HPDE6-E6E7 (cell line): ENCODE data around the gene CTDSP1.

Experiments
- DNase-seq: peaks from one replicate; pipeline ENCODE4 v3.0.0; 2011; ENCODE audit warnings: missing footprints; ENCODE audit errors: extremely low spot score

Gene CTDSP1

DNA sequence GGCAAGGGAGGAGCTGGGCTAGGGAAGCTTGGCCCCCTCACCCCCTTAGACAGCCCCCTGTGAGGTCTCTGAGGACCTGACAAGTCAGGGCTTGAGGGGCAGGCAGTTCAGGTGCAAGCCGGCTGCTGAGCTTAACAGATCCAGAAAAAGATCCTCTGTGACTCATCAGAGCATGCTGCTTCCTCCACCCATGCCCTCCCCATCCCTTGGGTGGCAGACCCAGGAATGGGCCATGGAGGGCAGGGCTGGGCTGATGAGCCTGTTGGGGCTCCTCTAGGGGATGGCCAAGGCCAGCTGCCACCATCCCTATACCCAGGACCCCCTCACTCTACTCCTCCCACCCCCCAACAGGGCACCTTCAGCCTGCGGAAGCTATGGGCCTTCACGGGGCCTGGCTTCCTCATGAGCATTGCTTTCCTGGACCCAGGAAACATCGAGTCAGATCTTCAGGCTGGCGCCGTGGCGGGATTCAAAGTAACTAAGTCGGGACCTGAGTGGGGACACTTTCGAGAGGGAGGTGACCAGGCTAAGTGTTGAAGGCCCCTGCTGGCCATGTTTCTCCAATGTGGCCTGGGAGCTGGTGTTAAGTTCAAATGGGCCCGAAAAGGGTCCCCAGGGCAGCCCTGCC is 15.7 kb upstream of the CTDSP1 start:
- peak; percentile 73 for DNase-seq

DNA sequence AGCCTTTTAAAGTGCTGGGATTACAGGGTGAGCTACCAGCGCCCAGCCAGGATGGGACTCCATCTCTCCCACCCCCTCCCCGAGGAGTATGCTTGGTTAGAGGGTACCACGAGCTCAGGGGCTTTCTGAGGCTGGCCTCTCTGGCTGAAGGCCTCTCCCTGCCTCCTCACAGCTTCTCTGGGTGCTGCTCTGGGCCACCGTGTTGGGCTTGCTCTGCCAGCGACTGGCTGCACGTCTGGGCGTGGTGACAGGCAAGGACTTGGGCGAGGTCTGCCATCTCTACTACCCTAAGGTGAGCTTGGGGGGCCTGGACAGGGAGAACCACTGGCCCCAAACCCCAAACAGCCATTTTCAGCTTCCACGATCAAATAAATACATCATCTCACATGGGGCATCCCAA is 14.7 kb upstream of the CTDSP1 start:
- DNase-seq: no peak

DNA sequence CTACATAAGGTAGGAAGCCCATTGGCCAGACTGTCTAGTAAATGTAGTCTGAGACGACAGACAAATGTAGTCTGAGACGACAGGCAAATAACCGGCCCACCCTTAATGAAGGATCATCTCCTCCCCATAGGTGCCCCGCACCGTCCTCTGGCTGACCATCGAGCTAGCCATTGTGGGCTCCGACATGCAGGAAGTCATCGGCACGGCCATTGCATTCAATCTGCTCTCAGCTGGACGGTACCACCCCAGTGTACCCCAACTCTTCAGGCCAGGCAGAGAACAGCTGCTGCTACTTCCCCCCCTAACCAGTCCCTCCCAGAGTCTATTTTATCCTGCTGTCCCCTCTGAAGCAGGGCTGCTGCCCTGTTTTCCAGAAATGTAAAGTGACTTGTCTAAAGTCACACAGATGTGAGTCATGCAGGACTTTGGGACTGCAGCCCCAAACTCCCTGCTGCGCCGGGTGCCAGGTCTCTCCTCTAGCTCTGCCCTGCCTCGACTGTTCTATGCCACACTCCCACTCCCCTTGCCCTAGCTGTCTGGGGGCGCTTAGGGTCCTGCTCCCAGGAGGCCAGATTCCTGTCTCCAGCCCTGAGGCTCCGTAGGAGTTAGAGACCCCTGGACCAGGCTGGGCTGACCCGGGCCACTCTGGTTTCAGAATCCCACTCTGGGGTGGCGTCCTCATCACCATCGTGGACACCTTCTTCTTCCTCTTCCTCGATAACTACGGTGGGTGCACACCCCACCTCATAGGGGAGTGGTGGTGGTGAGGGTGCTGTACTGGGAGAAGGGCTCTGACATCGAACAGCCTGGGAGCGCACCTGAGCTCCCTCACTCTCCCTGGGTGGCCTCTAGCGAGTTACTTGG is 12.9 kb upstream of the CTDSP1 start:
- no peak for DNase-seq

DNA sequence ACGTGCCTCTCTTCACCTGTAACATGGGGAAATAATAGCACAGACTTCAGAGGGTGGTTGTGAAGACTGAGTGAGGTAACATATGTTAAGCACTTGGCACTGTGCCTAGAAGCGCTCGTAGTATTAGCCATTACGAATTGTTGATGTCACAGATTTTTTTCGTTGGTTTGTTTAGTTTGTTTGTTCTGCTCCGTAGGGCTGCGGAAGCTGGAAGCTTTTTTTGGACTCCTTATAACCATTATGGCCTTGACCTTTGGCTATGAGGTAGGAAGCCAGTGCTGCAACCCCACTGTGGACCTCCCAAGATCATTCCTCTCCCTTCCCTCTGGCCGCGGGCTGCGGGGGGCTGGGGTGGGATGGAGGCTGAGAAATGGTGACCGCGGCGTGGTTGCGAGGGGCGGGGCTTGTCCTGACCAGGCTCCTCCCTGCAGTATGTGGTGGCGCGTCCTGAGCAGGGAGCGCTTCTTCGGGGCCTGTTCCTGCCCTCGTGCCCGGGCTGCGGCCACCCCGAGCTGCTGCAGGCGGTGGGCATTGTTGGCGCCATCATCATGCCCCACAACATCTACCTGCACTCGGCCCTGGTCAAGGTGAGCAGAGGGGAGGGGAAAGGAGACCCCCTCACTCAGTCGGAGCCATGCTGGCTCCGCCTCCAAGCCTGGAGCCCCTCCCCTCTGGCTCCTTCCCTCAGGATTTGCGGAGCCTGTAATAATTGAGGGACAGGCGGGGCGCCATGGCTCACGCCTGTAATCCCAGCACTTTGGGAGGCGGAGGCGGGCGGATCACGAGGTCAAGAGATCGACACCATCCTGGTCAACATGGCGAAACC is 12.1 kb upstream of the CTDSP1 start:
- DNase-seq: no peak

DNA sequence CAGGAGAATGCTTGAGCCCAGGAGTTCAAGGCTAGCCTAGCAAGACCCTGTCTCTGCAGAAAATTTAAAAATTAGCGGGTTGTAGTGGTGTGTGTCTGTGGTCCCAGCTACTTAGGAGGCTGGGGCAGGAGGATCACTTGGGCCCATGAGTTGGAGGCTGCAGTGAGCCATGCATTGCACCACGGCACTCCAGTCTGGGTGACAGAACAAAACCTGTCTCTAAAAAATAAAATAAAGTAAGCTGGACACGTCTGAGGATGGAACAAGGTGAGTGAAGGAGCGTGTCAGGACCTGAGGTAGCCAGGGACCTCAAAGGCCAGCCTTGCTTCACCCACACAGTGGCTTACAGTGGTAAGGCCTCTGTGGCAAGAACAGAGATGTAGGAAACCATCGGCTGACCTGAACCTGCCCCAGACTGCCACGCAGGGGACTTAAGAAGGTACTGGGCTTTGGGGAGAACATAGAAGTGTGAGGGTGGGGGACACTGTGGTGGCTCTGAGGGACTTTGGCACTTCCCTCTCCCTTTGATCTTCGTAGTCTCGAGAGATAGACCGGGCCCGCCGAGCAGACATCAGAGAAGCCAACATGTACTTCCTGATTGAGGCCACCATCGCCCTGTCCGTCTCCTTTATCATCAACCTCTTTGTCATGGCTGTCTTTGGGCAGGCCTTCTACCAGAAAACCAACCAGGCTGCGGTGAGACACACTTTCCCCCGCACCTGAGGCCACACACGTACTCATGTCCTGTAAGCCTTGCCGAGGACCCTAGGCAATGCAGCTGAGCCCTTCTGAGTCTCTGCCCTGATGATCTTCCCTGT is 10.1 kb upstream of the CTDSP1 start:
- DNase-seq: no peak

DNA sequence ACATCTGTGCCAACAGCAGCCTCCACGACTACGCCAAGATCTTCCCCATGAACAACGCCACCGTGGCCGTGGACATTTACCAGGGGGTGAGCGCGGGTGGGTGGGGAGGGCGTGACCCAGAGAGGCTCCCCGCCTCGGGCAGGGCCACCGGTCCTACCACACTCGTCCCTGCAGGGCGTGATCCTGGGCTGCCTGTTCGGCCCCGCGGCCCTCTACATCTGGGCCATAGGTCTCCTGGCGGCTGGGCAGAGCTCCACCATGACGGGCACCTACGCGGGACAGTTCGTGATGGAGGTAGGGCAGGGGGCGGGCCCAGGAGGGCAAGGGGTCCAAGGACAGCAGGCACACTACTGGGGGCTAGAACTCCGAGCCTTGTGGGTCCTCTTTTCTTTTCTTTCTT is 8.5 kb upstream of the CTDSP1 start:
- no peak for DNase-seq

DNA sequence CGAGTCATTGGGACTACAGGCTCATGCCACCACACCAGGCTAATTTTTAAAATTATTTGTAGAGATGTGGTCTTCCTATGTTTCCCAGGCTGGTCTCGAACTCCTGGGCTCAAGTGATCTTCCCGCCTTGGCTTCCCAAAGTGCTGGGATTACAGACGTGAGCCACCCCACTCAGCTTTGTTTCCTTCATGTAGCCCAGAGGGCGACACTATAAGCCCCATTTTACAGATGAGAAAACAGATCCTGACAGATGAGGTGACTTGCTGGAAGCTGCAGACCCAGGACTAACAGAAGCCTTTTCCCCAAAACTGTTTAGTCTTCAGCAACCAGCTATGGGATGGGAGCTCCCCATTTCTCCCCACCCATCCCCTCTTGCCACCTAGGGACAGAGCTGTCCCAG is 7.2 kb upstream of the CTDSP1 start:
- no peak for DNase-seq

DNA sequence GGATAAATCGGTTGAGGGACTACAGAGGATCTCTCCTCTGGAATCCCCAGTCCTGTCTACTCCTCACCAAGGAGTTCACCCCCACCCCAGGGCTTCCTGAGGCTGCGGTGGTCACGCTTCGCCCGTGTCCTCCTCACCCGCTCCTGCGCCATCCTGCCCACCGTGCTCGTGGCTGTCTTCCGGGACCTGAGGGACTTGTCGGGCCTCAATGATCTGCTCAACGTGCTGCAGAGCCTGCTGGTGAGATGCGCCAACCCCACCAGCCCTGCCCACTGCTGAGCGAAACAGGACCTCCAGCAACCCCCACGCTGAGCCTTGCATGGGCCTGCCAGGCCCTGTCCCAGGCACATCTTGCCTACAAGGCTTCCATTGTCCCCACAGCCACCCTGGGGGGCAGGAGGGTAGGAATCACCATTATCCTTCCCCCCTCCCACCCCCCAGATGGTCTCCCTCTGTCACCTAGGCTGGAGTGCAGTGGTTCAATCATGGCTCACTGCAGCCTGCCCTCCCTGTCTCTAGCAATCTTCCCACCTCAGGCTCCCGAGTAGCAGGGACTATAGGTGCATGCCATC is 6.7 kb upstream of the CTDSP1 start:
- no peak for DNase-seq

DNA sequence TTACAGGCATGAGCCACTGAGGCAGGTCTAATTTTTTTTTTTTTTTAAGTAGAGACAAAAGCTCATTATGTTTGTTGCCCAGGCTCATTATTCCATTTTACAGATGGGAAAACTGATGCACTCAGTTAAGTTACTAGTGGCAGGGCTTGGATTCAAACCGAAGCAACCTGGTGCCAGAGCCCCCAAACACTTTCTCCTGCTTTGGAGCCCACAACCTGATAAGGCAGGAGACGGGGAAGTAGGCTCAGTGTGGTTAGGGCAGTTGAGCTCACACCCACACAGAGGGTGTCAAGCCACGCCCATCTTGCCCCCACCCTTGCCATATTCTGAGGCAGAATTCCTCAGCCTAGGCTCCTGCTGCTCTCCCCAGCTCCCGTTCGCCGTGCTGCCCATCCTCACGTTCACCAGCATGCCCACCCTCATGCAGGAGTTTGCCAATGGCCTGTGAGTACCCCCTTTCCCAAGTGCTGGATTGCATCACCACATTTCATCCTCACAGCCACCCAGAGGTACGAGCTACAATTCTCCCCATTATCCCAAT is 5.8 kb upstream of the CTDSP1 start:
- DNase-seq: no peak

DNA sequence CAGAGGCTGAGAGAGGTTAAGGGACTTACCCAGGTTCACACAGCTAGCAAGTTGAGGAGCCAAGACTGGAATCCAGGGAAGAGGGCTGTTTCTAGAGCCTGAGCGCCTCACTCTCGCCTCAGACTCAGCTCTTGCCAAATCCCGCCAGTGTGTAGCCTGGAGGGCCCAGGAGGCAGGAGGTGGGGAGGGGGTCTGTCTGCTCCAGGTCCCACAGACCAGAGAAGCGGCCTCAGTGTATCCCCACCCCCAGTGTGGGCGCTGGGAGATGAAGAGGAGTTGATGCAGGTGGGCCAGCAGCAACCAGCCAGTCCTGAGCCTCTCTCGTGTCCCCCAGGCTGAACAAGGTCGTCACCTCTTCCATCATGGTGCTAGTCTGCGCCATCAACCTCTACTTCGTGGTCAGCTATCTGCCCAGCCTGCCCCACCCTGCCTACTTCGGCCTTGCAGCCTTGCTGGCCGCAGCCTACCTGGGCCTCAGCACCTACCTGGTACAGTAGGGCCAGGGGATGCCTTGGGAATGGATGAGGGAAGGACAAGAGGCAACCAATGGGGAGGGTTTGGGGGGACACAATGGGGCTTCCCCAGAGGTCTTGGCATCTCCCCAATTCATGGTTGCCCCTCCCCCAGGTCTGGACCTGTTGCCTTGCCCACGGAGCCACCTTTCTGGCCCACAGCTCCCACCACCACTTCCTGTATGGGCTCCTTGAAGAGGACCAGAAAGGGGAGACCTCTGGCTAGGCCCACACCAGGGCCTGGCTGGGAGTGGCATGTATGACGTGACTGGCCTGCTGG is 5.2 kb upstream of the CTDSP1 start:
- DNase-seq: no peak

DNA sequence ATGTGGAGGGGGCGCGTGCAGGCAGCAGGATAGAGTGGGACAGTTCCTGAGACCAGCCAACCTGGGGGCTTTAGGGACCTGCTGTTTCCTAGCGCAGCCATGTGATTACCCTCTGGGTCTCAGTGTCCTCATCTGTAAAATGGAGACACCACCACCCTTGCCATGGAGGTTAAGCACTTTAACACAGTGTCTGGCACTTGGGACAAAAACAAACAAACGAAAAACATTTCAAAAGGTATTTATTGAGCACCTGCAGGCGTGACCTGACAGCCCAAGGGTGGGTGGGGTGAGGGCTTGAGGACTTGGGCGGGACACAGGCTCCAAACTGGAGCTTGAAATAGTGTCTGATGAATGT is 4.6 kb upstream of the CTDSP1 start:
- no peak for DNase-seq

DNA sequence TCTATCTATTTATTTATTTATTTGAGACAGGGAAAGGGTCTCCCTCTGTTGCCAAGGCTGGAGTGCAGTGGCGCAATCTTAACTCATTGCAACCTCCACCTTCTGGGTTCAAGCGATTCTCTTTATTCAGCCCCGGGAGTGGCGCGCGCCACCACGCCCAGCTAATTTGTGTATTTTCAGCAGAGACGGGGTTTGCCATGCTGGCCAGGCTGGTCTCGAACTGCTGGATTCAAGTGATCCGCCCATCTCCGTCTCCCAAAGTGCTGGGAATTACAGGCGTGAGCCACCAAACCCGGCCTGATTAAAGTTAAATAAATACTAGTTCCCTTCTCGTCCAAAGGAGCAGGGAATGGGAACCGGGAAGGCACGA is 4.2 kb upstream of the CTDSP1 start:
- DNase-seq: no peak

DNA sequence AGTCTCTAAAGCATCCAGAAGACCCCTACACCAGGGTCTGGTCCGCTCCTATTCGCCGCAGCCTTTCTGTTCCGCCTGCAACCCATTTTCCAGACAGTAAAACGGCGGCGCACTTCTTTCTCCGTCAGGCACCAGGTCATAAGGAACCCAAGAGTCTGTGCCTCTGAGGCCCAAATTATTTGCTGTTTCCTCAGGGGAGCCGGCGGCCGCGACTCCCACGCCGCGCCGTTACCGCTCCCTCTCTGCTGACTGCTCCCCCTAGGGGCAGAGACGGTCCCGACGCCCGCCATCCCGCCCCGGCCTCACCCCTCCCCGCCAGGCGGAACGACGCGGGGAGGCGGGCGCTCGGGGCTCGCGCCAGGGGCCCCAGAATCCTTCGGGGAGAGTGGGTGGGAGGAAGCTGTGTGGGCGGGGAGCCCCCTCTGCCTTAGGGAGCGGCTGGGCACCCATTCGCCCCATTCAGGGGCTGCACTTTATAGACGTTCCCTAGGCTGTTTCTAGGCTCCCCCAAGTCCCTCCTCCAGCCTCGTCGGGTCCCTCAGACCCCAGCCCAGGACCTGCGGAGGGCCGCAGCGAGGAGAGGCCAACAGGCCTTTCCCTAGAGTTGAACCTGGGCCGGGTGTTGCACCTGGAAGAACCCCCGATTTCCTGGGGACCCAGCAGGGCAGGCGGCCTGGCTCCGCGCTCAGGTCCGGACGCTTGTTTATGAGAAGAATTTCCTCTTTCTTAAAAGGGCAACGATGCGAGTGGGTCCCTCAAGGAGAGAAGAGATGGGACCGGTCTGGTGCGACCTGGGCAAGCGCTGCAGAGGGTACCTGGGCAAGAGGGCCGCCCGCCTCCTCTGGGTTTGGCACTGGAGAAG is 3.6 kb upstream of the CTDSP1 start:
- DNase-seq: peak; percentile 80

DNA sequence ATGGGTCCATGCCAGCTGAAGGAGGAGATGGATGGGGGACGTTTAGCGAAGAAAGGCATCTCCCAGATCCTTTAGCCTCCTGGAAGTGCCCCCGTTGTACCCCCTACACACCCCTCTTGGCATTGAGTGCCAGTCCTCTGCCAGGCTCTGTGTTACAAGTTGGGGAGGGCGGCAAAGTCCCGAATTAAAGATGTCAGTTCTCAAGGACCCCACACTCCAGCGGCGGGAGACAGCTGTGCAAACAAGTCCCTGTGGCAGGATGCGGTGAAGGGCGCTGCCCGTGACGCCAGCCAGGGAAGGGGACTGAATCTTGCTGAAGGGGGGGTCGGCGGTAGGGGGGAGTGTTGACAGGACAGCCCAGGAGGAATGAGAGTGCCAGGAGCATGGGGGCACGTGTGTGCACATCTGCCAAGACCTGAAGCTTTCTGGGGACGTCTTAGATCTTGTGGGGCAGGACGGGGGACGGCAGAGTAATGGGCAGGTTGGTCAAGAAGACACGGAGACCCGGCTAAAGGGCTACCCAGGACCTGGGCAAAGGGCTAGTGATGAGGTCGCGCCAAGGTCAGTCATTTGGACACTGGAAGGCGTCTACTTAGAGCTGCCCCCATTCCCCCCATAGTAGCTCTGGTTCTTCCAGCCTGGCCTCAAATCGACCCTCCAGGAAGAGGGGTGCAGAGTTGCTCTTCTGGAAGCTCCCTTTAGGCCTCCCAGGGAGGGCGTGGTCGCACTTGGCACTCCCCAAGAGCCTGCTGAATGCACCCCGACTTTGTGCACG is 2.8 kb upstream of the CTDSP1 start:
- DNase-seq: no peak

DNA sequence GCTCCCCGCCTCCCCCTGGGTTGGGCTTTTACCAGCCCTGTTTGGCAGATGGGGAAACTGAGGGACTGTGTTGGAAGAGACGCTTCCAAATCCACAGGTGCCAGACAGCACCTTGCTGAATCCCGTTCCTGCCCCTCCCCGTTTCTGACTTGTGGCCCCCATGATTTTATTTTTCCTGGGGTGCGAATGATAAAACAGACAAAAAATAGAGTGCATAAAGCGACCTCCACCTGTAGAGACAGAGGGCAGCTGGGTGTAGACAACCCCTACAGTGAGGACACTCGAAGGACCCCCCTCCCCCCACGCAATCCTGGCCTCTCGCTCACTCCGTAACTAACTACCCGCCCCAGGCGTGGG is 2.2 kb upstream of the CTDSP1 start:
- no peak for DNase-seq

DNA sequence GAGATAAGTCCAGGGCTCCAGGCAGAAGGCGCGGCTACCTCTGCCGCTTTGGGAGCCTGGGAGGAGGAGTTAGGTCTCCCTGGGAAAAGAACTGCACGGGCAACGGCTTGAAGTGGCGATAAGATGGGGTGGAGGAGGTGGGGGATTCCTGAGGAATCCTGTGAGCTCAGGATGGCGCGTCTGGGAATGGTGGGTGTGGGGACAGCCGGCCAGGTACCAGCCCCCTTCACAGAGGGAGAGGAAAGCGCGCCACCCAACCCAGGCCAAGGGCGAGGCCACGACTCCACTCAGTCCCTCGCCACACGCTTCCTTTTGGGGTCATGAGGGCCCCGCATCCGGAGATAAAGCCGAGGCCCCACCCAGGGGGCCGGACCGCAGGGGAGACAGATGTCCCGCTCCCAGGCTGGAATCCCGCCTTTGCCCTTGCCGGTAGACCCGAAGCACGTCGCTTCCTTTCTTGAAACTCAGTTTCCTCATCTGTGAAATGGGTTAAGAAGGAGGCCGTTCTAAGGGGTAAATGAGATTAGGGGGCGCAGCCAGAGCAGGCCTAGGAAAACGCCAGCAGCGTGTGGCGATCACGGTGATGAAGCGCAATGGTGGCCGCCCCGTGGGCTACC is 1.7 kb upstream of the CTDSP1 start:
- DNase-seq: peak; percentile 72

DNA sequence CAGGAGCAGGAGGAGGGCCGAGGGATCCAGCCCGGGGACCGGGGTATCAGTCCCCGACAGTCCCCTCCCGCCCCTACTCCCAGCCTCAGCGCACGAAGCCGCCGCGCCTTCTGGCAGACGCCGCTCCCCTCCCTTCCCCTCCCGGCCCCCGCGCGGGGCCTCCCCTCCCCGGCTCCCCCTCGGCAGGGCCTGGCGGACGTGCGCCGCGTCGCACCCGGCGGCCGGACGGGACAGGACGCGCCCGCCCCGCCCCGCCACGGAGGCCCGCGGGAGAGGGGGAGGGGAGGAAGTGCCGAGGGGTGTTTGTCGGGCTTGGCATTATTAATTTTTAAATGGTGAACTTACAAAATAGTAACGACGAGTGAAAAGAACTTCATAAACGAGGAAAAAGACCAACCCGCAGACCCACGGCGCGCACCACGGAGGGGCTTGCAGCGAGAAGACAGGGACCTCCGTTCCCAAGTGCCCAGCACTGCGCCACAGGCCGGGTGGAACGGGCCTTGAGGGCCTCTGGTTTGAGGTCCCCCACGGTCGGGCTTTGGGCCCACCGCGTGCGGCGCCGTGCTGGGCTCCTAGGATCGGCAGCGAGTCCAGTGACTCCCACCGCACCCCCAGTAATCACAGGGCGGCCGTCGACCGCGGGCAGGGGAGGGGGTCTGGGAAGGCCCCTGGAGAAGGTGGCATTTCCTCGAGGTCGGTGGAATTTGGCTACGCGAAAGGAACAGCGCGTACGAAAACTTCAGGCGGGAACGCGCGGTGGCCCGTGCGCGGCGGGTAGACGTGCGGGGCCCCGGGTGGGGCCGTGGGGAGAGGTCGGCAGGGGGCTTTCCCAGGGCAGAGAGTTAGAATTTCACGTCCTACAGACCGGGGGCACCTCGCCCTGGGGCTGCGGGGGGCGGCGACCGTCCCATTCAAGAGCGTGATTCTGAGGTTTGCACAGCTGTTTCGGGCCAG is 954 bp upstream of the CTDSP1 start:
- peak; percentile 57 for DNase-seq
